H9 (cell line): ENCODE measurements around the gene ATM. TPM values are rescaled to one million over a fixed set of nuclear protein-coding genes. Genes with fewer than 3 reads are reported as not detected.
"Not testable (repeated sequence)": the region's sequence is repeated elsewhere in the genome, so short reads cannot be mapped to it uniquely, and the experiment has no call there.

Source experiments
- DNase-seq: peaks from one replicate; pipeline ENCODE4 v3.0.0-alpha.2; 2017
- H2AFZ ChIP-seq: one replicate; pipeline ENCODE4 v1.6.1; 2013; ENCODE audit warnings: mild to moderate bottlenecking, low read length, control low read depth, moderate library complexity
- H2AK5ac ChIP-seq: 2 replicates; pipeline ENCODE4 v1.6.1; 2013; ENCODE audit warnings: low read length, control low read depth, mixed read lengths; ENCODE audit not compliant: insufficient read length
- H2BK120ac ChIP-seq: one replicate; pipeline ENCODE4 v1.6.1; 2013; ENCODE audit warnings: low read depth, mild to moderate bottlenecking, low read length, control low read depth, inconsistent platforms; ENCODE audit not compliant: poor library complexity, severe bottlenecking
- H2BK12ac ChIP-seq: 2 replicates; pipeline ENCODE4 v1.6.1; 2013; ENCODE audit warnings: low read length, control low read depth, mixed read lengths, low read depth; ENCODE audit not compliant: insufficient read length
- H2BK15ac ChIP-seq: 2 replicates; pipeline ENCODE4 v1.6.1; 2013; ENCODE audit warnings: low read depth, low read length, control low read depth
- H2BK20ac ChIP-seq: one replicate; pipeline ENCODE4 v1.6.1; 2013; ENCODE audit warnings: low read depth, mild to moderate bottlenecking, low read length, control low read depth, inconsistent platforms; ENCODE audit not compliant: poor library complexity, severe bottlenecking
- H2BK5ac ChIP-seq: 2 replicates; pipeline ENCODE4 v1.6.1; 2013; ENCODE audit warnings: low read length, control low read depth, mixed read lengths; ENCODE audit not compliant: insufficient read length
- H3K14ac ChIP-seq: 2 replicates; pipeline ENCODE4 v1.6.1; 2013; ENCODE audit warnings: low read length, control low read depth; ENCODE audit not compliant: insufficient read depth
- H3K18ac ChIP-seq: 2 replicates; pipeline ENCODE4 v1.6.1; 2013; ENCODE audit warnings: low read depth, mild to moderate bottlenecking, mixed read lengths, low read length, control low read depth; ENCODE audit not compliant: insufficient read length
- H3K23ac ChIP-seq: 2 replicates; pipeline ENCODE4 v1.6.1; 2013; ENCODE audit warnings: low read length, control low read depth, mixed read lengths, low read depth; ENCODE audit not compliant: insufficient read length
- H3K23me2 ChIP-seq: 2 replicates; pipeline ENCODE4 v1.6.1; 2013; ENCODE audit warnings: low read depth, mild to moderate bottlenecking, mixed read lengths, low read length, control low read depth; ENCODE audit not compliant: insufficient read length, poor library complexity, severe bottlenecking
- H3K27ac ChIP-seq: 2 replicates; pipeline ENCODE4 v1.5.1; 2013; ENCODE audit warnings: low read length, control low read depth, mixed read lengths, low read depth; ENCODE audit not compliant: insufficient read length
- H3K27me3 ChIP-seq: 2 replicates; pipeline ENCODE4 v1.6.1; 2013; ENCODE audit warnings: low read length, control low read depth, inconsistent platforms; ENCODE audit not compliant: insufficient read depth
- H3K4ac ChIP-seq: 2 replicates; pipeline ENCODE4 v1.6.1; 2013; ENCODE audit warnings: low read depth, mild to moderate bottlenecking, control low read depth, inconsistent platforms, low read length, moderate library complexity
- H3K4me1 ChIP-seq: 2 replicates; pipeline ENCODE4 v1.6.1; 2013; ENCODE audit warnings: low read length, control low read depth, inconsistent platforms; ENCODE audit not compliant: insufficient read depth
- H3K4me2 ChIP-seq: 2 replicates; pipeline ENCODE4 v1.6.1; 2013; ENCODE audit warnings: low read length, control low read depth, mixed read lengths; ENCODE audit not compliant: insufficient read length, insufficient read depth
- H3K56ac ChIP-seq: 2 replicates; pipeline ENCODE4 v1.6.1; 2013; ENCODE audit warnings: low read depth, mild to moderate bottlenecking, mixed read lengths, low read length, control low read depth; ENCODE audit not compliant: insufficient read length
- H3K79me1 ChIP-seq: 2 replicates; pipeline ENCODE4 v1.6.1; 2013; ENCODE audit warnings: low read depth, mild to moderate bottlenecking, moderate library complexity, low read length, control low read depth, inconsistent platforms; ENCODE audit not compliant: insufficient read depth, poor library complexity, severe bottlenecking
- H3K79me2 ChIP-seq: 2 replicates; pipeline ENCODE4 v1.6.1; 2013; ENCODE audit warnings: low read length, control low read depth, inconsistent platforms; ENCODE audit not compliant: insufficient read depth
- H3K9ac ChIP-seq: 2 replicates; pipeline ENCODE4 v1.6.1; 2013; ENCODE audit warnings: low read length, control low read depth, mixed read lengths; ENCODE audit not compliant: insufficient read length; ENCODE audit errors: extremely low read depth
- H3K9me3 ChIP-seq: one replicate; pipeline ENCODE4 v1.6.1; 2013; ENCODE audit warnings: low read depth, low read length, inconsistent platforms; ENCODE audit not compliant: control insufficient read depth
- H3T11ph ChIP-seq: one replicate; pipeline ENCODE4 v1.6.1; 2013; ENCODE audit warnings: mild to moderate bottlenecking, low read length, control low read depth, inconsistent platforms
- H4K20me1 ChIP-seq: one replicate; pipeline ENCODE4 v1.6.1; 2013; ENCODE audit not compliant: control insufficient read depth, insufficient read length, insufficient read depth
- H4K5ac ChIP-seq: 2 replicates; pipeline ENCODE4 v1.6.1; 2013; ENCODE audit warnings: low read depth, mild to moderate bottlenecking, mixed read lengths, low read length, control low read depth; ENCODE audit not compliant: insufficient read length
- H4K8ac ChIP-seq: replicated peaks from 2 replicates; pipeline ENCODE4 v1.6.1; 2013; ENCODE audit warnings: low read length, control low read depth, mixed read lengths, low read depth; ENCODE audit not compliant: insufficient read length
- H4K91ac ChIP-seq: 2 replicates; pipeline ENCODE4 v1.6.1; 2013; ENCODE audit warnings: low read depth, mild to moderate bottlenecking, moderate library complexity, mixed read lengths, low read length, control low read depth; ENCODE audit not compliant: insufficient read length
- H3K27ac Mint-ChIP-seq, 3 experiments: 2 replicates in 2 of 3; 3 replicates in 1 of 3; pipeline ENCODE4 v1.8.0; 2020 to 2021; ENCODE audit warnings: mixed read lengths in 3 of 3, mild to moderate bottlenecking in 1 of 3, moderate library complexity in 1 of 3
- H3K27me3 Mint-ChIP-seq: 2 replicates; pipeline ENCODE4 v1.8.0; 2021; ENCODE audit warnings: low read depth, mild to moderate bottlenecking, moderate library complexity, mixed read lengths
- H3K36me3 Mint-ChIP-seq, 3 experiments: 2 replicates in 2 of 3; 3 replicates in 1 of 3; pipeline ENCODE4 v1.8.0; 2020 to 2021; ENCODE audit warnings: low read depth in 3 of 3, mixed read lengths in 3 of 3; ENCODE audit not compliant: insufficient read depth in 1 of 3
- H3K4me1 Mint-ChIP-seq, 2 experiments: 2 replicates each; pipeline ENCODE4 v1.8.0; 2020; ENCODE audit warnings: mixed read lengths in 2 of 2
- H3K4me3 Mint-ChIP-seq, 2 experiments: 2 replicates in 1 of 2; 3 replicates in 1 of 2; pipeline ENCODE4 v1.8.0; 2020 to 2021; ENCODE audit warnings: mild to moderate bottlenecking in 2 of 2, mixed read lengths in 2 of 2, moderate library complexity in 1 of 2
- H3K9me3 Mint-ChIP-seq, 2 experiments: 2 replicates in 1 of 2; 3 replicates in 1 of 2; pipeline ENCODE4 v1.8.0; 2020; ENCODE audit warnings: mild to moderate bottlenecking in 2 of 2, mixed read lengths in 2 of 2, moderate library complexity in 1 of 2
- CTCF ChIP-seq: fragments of 200-600 bp; sonication (generic); conservative IDR thresholded peaks from 3 replicates; pipeline ENCODE4 v1.8.0; 2021; ENCODE audit warnings: antibody characterized with exemption, mild to moderate bottlenecking
- WGBS: extraction: QIAGEN DNeasy Blood & Tissue Kit; methylation state at CpG from one replicate; pipeline ENCODE4 v1.1.7; 2013; ENCODE audit warnings: missing lambda C conversion rate, low lambda C conversion rate, mixed read lengths; ENCODE audit not compliant: insufficient read length; ENCODE audit errors: extremely low coverage; 5-methylcytosine and 5-hydroxymethylcytosine counted together
- total RNA-seq: library from RNA; stranded (reverse); gene quantifications from 2 replicates; pipeline ENCODE4 v1.2.1, GENCODE V29; 2021

Gene ATM
- total RNA-seq, 1 experiment from 2014 or later: 58.9 TPM

- no peaks in the 10 kb centered on the region for H4K20me1 ChIP-seq
- no peaks in the 10 kb centered on the region for H3K4me1 ChIP-seq
- no peak overlapping the region for H3K9ac ChIP-seq
- H2BK12ac ChIP-seq: no peak overlapping the region
- no peak overlapping the region for H3K56ac ChIP-seq
- Mint-ChIP-seq H3K4me3 (no peak overlapping the region), H3K9me3 (no peaks in the 10 kb centered on the region; a peak in 2 of 5 replicates), H3K36me3 (no peaks in the 10 kb centered on the region), H3K4me1 (no peaks in the 10 kb centered on the region), H3K27ac (no peak overlapping the region), H3K27me3 (no peaks in the 10 kb centered on the region)
- H2AK5ac ChIP-seq: no peak overlapping the region
- no peak overlapping the region for H4K5ac ChIP-seq
- no peak overlapping the region for H2BK5ac ChIP-seq
- TF ChIP-seq CTCF: no peak
- no peak overlapping the region for H3K14ac ChIP-seq
- WGBS: no CpG with 5 or more reads among the region's 4 CpGs
- no peaks in the 10 kb centered on the region for H3K9me3 ChIP-seq
- no peak overlapping the region for H2AFZ ChIP-seq
- no peak overlapping the region for H2BK20ac ChIP-seq
- H3K4me2 ChIP-seq: no peak overlapping the region
- no peaks in the 10 kb centered on the region for H3K79me2 ChIP-seq
- no peak overlapping the region for H4K8ac ChIP-seq
- no peaks in the 10 kb centered on the region for H3K23me2 ChIP-seq
- no peak overlapping the region for H4K91ac ChIP-seq
- no peaks in the 10 kb centered on the region for H3K79me1 ChIP-seq
- no peak overlapping the region for H2BK120ac ChIP-seq
- H2BK15ac ChIP-seq: no peak overlapping the region
- H3K4ac ChIP-seq: no peak overlapping the region
- no peak for DNase-seq
- H3K27me3 ChIP-seq: no peaks in the 10 kb centered on the region
- no peak overlapping the region for H3K18ac ChIP-seq
- no peak overlapping the region for H3T11ph ChIP-seq
- no peak overlapping the region for H3K27ac ChIP-seq
- H3K23ac ChIP-seq: no peak overlapping the region
Measured at GRCh38 chr11:108394744-108395284, 171.9 kb downstream of the ATM start.

- H3K56ac ChIP-seq, H3K27me3 Mint-ChIP-seq, H3K18ac ChIP-seq, H3K79me1 ChIP-seq, H3K4me1 Mint-ChIP-seq, H3K4ac ChIP-seq, H3K23ac ChIP-seq, H2AK5ac ChIP-seq, H2BK20ac ChIP-seq, H3K9ac ChIP-seq, H3K4me2 ChIP-seq, H3K79me2 ChIP-seq, H3K14ac ChIP-seq, H2BK120ac ChIP-seq, H3K9me3 Mint-ChIP-seq, H3K27ac ChIP-seq, H4K91ac ChIP-seq, H3K27me3 ChIP-seq, DNase-seq, H2BK5ac ChIP-seq, H4K20me1 ChIP-seq, H3K23me2 ChIP-seq, H3K36me3 Mint-ChIP-seq, H2BK12ac ChIP-seq, H4K8ac ChIP-seq, H3K4me1 ChIP-seq, H3K4me3 Mint-ChIP-seq, H2BK15ac ChIP-seq, H3K9me3 ChIP-seq, H4K5ac ChIP-seq, H3T11ph ChIP-seq, H2AFZ ChIP-seq, H3K27ac Mint-ChIP-seq: not testable (repeated sequence)
- WGBS: no CpG with 5 or more reads among the region's 6 CpGs
Measured at GRCh38 chr11:108396672-108397071, 173.8 kb downstream of the ATM start.
